Measurements from ENCODE around the gene CCDC195.
"Not testable (repeated sequence)": the region's sequence is repeated elsewhere in the genome, so short reads cannot be mapped to it uniquely, and the experiment has no call there.

Gene CCDC195

GRCh38 chr2:224691563-224691962, 24.6 kb downstream of the CCDC195 start:
- in situ Hi-C loops (cut with MboI; ENCODE audit: low sequenced_read_pairs), result no loop called here

- in situ Hi-C loops (cut with MboI; ENCODE audit: low sequenced_read_pairs), result no loop called here
Measured at GRCh38 chr2:224690868-224691267, 25.3 kb downstream of the CCDC195 start.

GRCh38 chr2:224689539-224689938, 26.6 kb downstream of the CCDC195 start:
- in situ Hi-C loops (cut with MboI; ENCODE audit: low sequenced_read_pairs), result no loop called here

GRCh38 chr2:224688997-224689396, 27.2 kb downstream of the CCDC195 start:
- in situ Hi-C loops (cut with MboI; ENCODE audit: low sequenced_read_pairs), result no loop called here

- in situ Hi-C loops (cut with MboI; ENCODE audit: low sequenced_read_pairs), result no loop called here
Measured at GRCh38 chr2:224687156-224687555, 29.0 kb downstream of the CCDC195 start.

- in situ Hi-C loops (cut with MboI; ENCODE audit: low sequenced_read_pairs), result no loop called here
Measured at GRCh38 chr2:224685121-224685520, 31.0 kb downstream of the CCDC195 start.

GRCh38 chr2:224682134-224682533, 34.0 kb downstream of the CCDC195 start:
- in situ Hi-C loops (cut with MboI; ENCODE audit: low sequenced_read_pairs), result no loop called here

GRCh38 chr2:224671731-224672130, 44.4 kb downstream of the CCDC195 start:
- in situ Hi-C loops (cut with MboI; ENCODE audit: low sequenced_read_pairs), result no loop called here

- in situ Hi-C loops (cut with MboI; ENCODE audit: low sequenced_read_pairs), result no loop called here
Measured at GRCh38 chr2:224670203-224670602, 46.0 kb downstream of the CCDC195 start.

GRCh38 chr2:224669449-224669848, 46.7 kb downstream of the CCDC195 start:
- in situ Hi-C loops (cut with MboI; ENCODE audit: low sequenced_read_pairs), result no loop called here

GRCh38 chr2:224668123-224668909, 47.8 kb downstream of the CCDC195 start:
- in situ Hi-C loops (cut with MboI; ENCODE audit: low sequenced_read_pairs), result no loop called here

- in situ Hi-C loops (cut with MboI; ENCODE audit: low sequenced_read_pairs), result no loop called here
Measured at GRCh38 chr2:224666951-224667553, 49.1 kb downstream of the CCDC195 start.

GRCh38 chr2:224663322-224663721, 52.8 kb downstream of the CCDC195 start:
- in situ Hi-C loops (cut with MboI; ENCODE audit: low sequenced_read_pairs), result not testable (repeated sequence)

GRCh38 chr2:224661708-224662107, 54.5 kb downstream of the CCDC195 start:
- in situ Hi-C loops (cut with MboI; ENCODE audit: low sequenced_read_pairs), result not testable (repeated sequence)

GRCh38 chr2:224659714-224660113, 56.5 kb downstream of the CCDC195 start:
- in situ Hi-C loops (cut with MboI; ENCODE audit: low sequenced_read_pairs), result no loop called here

GRCh38 chr2:224658780-224659405, 57.3 kb downstream of the CCDC195 start:
- in situ Hi-C loops (cut with MboI; ENCODE audit: low sequenced_read_pairs), result no loop called here

- in situ Hi-C loops (cut with MboI; ENCODE audit: low sequenced_read_pairs), result no loop called here
Measured at GRCh38 chr2:224657349-224657748, 58.8 kb downstream of the CCDC195 start.

GRCh38 chr2:224655006-224655537, 61.1 kb downstream of the CCDC195 start:
- in situ Hi-C loops (cut with MboI; ENCODE audit: low sequenced_read_pairs), result no loop called here
